ENCODE results near the gene AMOTL1.

AMOTL1 gene

DNA sequence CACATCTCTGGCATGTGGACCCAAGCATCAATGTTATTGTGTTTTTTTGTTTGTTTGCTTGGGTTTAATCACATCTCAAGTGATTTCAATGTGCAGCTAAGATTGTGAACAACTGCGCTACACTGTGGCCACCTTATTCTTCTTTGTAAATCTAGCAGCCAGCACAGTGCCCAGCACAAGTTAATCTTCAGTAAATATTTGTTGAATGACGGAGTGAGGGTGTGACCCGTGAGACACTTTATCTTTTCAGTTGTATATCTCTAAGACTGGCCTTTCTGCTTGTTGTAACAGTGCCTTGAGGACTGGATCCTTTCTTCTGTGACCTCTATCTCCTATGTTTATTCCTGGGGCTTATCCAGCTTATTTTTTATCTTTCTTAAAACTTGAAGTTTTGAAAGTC, 21.4 kb upstream of the AMOTL1 start:
- no peak for DNase-seq

DNA sequence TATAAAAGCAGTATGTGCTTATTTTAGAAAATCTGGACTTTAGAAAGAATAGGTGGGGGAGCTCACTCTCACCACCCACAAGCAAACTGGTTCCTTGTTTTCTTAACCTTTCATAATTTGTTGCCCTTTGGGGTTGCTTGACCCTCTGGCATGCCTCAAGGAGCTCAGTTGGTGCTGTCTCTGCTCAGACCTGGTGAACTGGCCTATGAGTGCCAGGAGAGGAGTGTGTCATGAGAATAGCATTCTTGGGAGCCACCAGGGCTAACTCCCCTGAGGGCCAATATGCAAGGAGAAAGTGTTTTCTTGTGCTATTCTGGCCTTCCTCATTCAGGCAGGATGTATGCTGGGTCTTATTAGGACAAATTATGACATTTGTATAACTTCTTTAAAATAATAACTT, 21.0 kb upstream of the AMOTL1 start:
- no peak for DNase-seq

DNA sequence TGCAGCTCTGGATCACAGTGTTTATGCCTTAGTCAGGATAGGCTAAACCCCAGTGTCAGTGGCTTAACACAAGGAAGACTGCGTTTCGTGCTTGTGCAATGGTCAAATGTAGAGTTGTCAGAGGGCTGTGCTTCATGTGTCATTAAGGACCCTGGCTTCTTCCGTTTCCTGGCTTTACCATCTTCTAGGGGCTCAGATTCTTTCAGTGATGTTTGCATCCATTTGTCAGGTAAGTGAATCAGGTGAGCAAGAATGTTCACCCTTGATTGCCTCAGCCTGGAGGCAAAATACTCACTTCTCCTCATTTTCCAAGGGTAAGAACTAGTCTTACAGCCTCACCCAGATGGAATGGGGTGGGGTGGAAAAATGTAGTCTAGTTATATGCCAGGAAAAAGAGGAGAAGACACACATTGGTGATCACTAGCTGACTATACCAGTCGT, 20.5 kb upstream of the AMOTL1 start:
- no peak for DNase-seq

DNA sequence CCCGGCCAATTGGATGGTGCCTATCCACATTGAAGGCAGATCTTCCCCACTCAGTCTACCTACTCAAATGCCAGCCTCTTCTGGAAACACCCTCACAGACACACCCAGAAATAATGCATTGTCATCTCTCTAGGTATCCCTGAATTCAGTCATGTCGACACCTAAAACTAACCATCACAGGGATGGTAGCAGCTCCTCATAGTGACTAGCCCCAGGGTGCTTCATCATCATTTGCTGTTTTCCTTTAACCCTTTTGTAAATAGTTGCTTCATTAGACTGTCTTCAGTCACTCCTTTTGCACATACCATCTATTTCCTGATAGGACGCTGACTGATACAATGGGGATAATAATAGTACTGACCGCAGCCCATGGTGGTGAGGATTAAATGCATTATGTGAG, 18.8 kb upstream of the AMOTL1 start:
- DNase-seq: no peak

DNA sequence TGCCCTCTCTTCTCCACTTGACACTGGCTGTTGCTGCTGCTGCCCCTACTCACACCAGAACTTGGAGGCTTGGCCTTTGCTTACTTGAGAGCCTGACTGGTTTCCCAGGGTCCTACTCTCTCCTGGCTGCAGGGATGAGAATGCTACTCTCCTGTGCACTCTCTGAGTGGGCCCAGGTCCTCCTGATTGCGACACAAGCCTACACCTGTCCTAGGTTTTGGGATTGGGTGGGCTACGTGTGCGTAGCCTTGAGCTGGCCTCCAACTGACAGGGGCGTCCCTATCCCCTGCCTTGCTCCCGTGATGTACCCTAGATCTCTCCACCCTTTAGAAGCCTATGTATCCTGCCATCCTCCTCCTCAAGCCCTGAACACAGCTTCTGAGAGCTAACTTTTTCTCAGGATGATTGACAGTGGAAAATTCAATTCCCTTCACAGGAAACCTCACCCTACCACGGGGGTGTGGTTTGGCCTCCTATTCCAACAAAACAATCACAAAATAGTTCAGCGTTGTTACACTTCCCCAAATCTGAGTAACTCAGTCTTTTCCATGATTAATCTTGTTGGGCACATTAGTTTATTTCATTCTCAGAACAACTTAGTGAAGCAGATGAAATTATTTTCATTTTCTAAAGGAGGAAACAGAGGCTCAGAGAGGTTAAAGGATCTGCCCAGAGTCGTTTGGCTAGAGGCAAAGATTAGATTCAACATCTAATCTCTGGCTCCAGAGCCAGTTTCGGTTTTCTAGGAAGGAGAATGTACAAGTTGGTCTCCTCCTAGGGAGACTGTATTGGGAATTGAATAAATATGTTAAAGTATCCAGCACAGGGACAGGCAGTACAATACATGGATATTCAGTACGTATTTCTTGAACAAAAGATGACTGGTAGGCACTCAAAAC, 17.6 kb upstream of the AMOTL1 start:
- DNase-seq: no peak

DNA sequence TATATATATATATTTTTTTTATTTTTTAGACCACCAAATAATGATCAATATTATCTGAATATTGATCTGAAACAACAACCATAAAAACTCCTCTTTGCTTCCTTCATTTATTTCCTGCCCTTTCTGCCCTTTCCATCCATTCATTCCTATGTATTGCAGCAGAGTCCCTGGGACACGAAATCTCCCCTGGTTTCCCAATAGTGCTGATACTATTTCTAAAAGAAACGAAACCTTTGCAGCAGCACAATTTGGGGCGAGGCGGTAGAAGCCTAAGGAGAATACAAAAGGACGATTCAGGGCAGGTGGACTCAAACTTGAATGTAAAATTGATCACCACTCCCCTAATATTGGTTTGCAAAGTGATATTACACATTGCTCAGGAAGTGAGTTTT, 16.9 kb upstream of the AMOTL1 start:
- DNase-seq: no peak

DNA sequence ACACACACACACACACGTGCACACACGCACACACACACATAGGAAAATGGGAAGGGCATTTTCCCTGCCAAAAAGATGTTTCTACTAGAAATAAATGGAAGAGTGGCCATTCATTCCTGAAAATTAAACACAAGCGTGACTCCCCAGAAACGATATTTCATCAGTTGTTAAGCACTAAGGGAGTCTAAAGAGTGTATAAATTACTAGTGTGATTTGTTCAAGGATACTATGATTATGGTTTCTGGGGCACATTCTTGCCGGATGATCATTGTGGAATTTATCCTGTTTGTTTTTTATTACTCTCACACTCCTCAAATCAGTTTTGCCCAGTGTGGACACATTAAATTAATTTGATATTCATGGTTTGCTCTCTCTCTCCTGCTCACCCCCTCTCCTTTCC, 16.4 kb upstream of the AMOTL1 start:
- DNase-seq: no peak

- DNase-seq: no peak
These were observed 14.5 kb upstream of the AMOTL1 start for GRCh38 chr11:94753630-94754029.

- no peak for DNase-seq
These were observed 13.8 kb upstream of the AMOTL1 start for GRCh38 chr11:94754335-94754734.

- DNase-seq: no peak
These were observed 13.3 kb upstream of the AMOTL1 start for GRCh38 chr11:94754819-94755218.

- no peak for DNase-seq
These were observed 12.7 kb upstream of the AMOTL1 start for GRCh38 chr11:94755494-94755893.

- DNase-seq: no peak
These were observed 11.0 kb upstream of the AMOTL1 start for GRCh38 chr11:94757037-94757735.

DNA sequence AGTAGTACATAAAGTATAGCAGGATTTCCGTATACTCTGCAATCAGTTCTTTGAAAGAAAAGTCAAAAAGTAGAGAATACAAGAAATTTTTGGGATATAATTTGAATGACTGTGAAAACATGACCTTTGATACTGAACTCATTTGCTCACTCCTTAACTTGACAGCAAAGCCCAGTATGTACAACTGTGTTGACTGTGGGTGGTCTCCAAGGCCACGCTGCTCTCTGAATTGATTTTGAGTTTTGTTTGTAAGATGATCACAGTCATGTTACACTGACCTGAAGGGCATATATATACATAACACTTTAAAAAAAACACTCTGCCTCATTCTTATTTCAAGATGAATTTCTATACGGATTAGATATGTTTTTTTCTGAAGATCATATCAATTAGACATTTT, 9.5 kb upstream of the AMOTL1 start:
- no peak for DNase-seq

DNA sequence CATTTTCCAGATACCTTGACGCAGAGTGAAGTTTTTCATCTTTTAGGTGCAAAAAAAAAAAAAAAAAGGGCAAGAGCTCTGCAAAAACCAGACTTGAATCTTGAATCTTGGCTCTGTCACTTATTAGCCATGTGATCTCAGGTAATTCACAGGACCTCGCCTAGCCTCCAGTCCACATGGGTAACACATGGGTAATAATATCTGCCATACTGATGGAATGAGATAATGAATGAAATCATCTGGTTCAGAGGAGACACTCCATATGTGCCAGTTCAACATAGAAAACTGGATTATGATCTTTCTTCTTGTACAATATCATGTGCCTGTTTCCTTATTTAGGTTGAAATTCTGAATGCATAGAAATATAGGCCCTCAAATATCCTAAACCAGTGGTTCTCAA, 8.6 kb upstream of the AMOTL1 start:
- DNase-seq: no peak

- no peak for DNase-seq
These were observed 7.9 kb upstream of the AMOTL1 start for GRCh38 chr11:94760296-94760695.

GRCh38 chr11:94762208-94762607, 5.9 kb upstream of the AMOTL1 start:
- DNase-seq: no peak

- DNase-seq: no peak
These were observed 5.2 kb upstream of the AMOTL1 start for GRCh38 chr11:94762995-94763394.

GRCh38 chr11:94766713-94767206, 1.4 kb upstream of the AMOTL1 start:
- DNase-seq: no peak

DNA sequence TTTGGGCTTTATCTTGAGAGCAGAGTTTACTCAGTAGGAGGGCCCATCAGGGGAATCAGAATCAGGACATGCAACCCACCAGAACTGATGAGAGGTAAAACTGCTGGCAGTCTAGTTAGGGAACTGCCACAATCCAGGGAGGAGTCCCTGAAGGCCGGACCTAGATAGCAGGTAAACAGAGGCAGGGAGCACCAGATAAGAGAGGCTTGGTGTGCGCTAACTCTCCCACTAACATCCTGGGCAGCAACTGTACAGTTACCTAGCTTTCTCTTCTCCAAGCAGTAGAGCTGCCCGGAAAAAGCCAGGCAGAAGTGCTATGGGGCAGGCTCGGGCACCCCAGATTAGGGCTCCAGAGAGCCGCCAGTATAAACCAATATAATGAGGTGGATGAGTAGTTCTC, 865 bp upstream of the AMOTL1 start:
- DNase-seq: no peak

DNA sequence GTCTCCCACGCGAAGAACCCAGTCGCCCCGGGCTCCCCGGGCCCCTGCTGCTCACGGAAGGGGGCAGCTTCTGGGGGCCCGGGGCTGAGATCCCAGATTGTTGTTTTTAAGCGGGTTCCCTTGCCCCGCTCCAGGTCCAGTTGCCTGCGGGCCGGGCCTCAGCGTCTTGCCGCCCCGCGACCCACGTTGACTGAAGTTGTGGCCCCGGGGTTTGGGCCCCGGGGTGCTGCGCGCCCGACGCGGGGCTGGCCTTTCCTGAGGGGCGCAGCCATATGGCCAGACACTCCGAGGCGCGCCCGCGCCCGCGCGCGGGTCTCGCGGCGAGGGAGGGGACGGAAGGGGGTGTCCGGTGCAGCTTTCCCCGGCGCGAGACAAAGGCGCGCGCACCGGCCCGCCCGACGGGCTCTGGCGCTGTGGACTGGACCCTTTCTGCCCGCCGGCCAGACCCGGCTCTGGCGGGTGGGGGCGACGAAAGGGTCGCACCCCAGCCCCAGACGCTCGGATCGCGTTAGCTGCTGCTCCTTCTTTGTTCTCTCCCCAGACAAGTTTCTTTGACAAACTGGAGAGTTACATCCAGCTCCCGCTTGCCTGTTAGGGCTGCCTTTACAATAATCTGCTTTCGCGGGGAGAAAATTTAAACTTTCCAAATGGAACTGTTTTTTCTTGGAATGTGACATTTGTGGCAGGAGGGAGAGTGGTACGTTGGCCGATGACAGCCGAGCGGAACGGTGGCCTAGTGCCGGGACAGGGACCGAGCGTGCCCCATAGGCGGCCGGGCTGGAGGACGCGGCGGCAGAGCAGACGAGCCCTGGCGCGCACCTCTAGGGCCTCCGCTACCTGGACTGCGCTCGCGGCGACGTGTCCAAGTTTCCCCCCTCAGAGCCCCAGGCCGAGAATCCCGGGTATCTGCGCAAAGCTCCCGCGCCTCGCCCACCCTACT, 716 bp downstream of the AMOTL1 start:
- no peak for DNase-seq

DNA sequence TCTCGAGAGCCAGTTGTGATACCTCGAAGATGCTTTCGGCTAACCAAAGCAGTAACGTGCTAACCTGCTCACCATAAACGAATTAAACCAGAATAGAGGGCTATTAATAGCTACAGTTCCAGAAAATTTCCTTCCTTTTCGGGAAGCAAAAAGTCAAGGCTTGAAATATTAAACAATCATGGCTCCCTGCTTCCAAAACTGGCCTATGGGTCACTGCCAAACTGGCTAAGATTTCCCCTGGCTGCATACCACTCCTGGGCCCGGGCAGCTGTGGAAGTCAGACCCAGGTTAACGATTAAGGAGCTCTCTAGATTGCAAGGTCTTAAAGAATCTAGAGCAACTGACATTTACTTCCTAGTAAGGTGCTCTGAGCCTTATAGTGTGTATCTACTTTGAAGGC, 1.7 kb downstream of the AMOTL1 start:
- no peak for DNase-seq

GRCh38 chr11:94770563-94771120, 2.5 kb downstream of the AMOTL1 start:
- DNase-seq: no peak

- no peak for DNase-seq
These were observed 3.2 kb downstream of the AMOTL1 start for GRCh38 chr11:94771390-94771789.

Measured in NCI-H1048 (cell line).